Neural progenitor cell (in vitro differentiated cells): ENCODE data around the gene STPG3. TPM values are rescaled to one million over a fixed set of nuclear protein-coding genes. Genes with fewer than 3 reads are reported as not detected.
A peak's percentile ranks its signal among the peaks of the same experiment; 100 is the strongest.
"Not testable (repeated sequence)": the region's sequence is repeated elsewhere in the genome, so short reads cannot be mapped to it uniquely, and the experiment has no call there.

Source experiments
- DNase-seq: peaks from one replicate; pipeline ENCODE4 v3.0.0-alpha.2; 2016; ENCODE audit warnings: low spot score
- H2AFZ ChIP-seq: fragments of 200-600 bp; sonication (generic); replicated peaks from 2 replicates; pipeline ENCODE4 v1.6.1; 2016; ENCODE audit warnings: antibody characterized with exemption
- H3F3A ChIP-seq: fragments of 200-600 bp; sonication (generic); 2 replicates; pipeline ENCODE4 v1.6.1; 2016; ENCODE audit warnings: antibody characterized with exemption, low read depth
- H3K27ac ChIP-seq: fragments of 200-600 bp; sonication (generic); 2 replicates; pipeline ENCODE4 v1.5.1; 2016; ENCODE audit warnings: mild to moderate bottlenecking
- H3K27me3 ChIP-seq: fragments of 200-600 bp; sonication (generic); 2 replicates; pipeline ENCODE4 v1.6.1; 2016; ENCODE audit warnings: mild to moderate bottlenecking, moderate library complexity
- H3K36me3 ChIP-seq: fragments of 200-600 bp; sonication (generic); 2 replicates; pipeline ENCODE4 v1.5.1; 2016
- H3K4me1 ChIP-seq: fragments of 200-600 bp; sonication (generic); 2 replicates; pipeline ENCODE4 v1.6.1; 2016; ENCODE audit warnings: mixed run types
- H3K4me2 ChIP-seq: fragments of 200-600 bp; sonication (generic); 2 replicates; pipeline ENCODE4 v1.6.1; 2016
- H3K4me3 ChIP-seq: fragments of 200-600 bp; sonication (generic); 2 replicates; pipeline ENCODE4 v1.5.1; 2016
- H3K79me2 ChIP-seq: fragments of 200-600 bp; sonication (generic); 2 replicates; pipeline ENCODE4 v1.6.1; 2016; ENCODE audit warnings: low read depth
- H3K9ac ChIP-seq: fragments of 200-600 bp; sonication (generic); 2 replicates; pipeline ENCODE4 v1.6.1; 2016
- H3K9me3 ChIP-seq: fragments of 200-600 bp; sonication (generic); 2 replicates; pipeline ENCODE4 v1.5.1; 2016; ENCODE audit warnings: low read depth
- H4K20me1 ChIP-seq: fragments of 200-600 bp; sonication (generic); 2 replicates; pipeline ENCODE4 v1.6.1; 2016; ENCODE audit warnings: low read depth
- H3K27ac Mint-ChIP-seq: 3 replicates; pipeline ENCODE4 v1.8.0; 2021; ENCODE audit warnings: mixed read lengths
- H3K27me3 Mint-ChIP-seq: 2 replicates; pipeline ENCODE4 v1.8.0; 2022; ENCODE audit warnings: low read depth, mild to moderate bottlenecking, inconsistent platforms, moderate library complexity, mixed read lengths; ENCODE audit not compliant: insufficient read depth
- H3K36me3 Mint-ChIP-seq: 3 replicates; pipeline ENCODE4 v1.8.0; 2021; ENCODE audit warnings: mixed read lengths
- H3K4me1 Mint-ChIP-seq: 3 replicates; pipeline ENCODE4 v1.8.0; 2021; ENCODE audit warnings: mixed read lengths
- H3K4me3 Mint-ChIP-seq: 3 replicates; pipeline ENCODE4 v1.8.0; 2021; ENCODE audit warnings: mild to moderate bottlenecking, moderate library complexity, mixed read lengths
- H3K9me3 Mint-ChIP-seq: 3 replicates; pipeline ENCODE4 v1.8.0; 2020; ENCODE audit warnings: mixed read lengths
- CTCF ChIP-seq: fragments of 200-600 bp; sonication (generic); IDR thresholded peaks from 2 replicates; pipeline ENCODE4 v1.5.1; 2017; ENCODE audit warnings: antibody characterized with exemption, mild to moderate bottlenecking
- EZH2 ChIP-seq: fragments of 200-600 bp; sonication (generic); IDR thresholded peaks from 2 replicates; pipeline ENCODE4 v1.6.1; 2017; ENCODE audit warnings: antibody characterized with exemption, mild to moderate bottlenecking, moderate library complexity
- EZH2phosphoT487 ChIP-seq: fragments of 200-600 bp; sonication (generic); IDR thresholded peaks from 2 replicates; pipeline ENCODE4 v1.6.1; 2017; ENCODE audit warnings: antibody characterized with exemption
- total RNA-seq: library from RNA; depleted of rRNA; stranded (reverse); fragments of >200 nt; gene quantifications from 2 replicates; pipeline ENCODE4 v1.2.3, GENCODE V29; 2015; ENCODE audit warnings: low replicate concordance

The STPG3 gene
- total RNA-seq, 1 donor from 2014 or later, result not detected

- Histone ChIP-seq H3K9ac (no peak overlapping the region), H3K79me2 (peaks cover 21% of the 10 kb centered on the region), H3K4me1 (peaks cover 8% of the 10 kb centered on the region), H3K9me3 (no peaks in the 10 kb centered on the region), H3K36me3 (no peaks in the 10 kb centered on the region), H3K27me3 (no peaks in the 10 kb centered on the region), H2AFZ (no peak overlapping the region), H3K27ac (no peak overlapping the region), H4K20me1 (peaks cover 32% of the 10 kb centered on the region), H3K4me2 (peak overlapping the region; percentile 67), H3K4me3 (peak overlapping the region; percentile 5), H3F3A (peaks cover 22% of the 10 kb centered on the region)
- peaks cover 13% of the 10 kb centered on the region for H3K4me1 Mint-ChIP-seq
- peak; percentile 39 for DNase-seq
- TF ChIP-seq EZH2phosphoT487, result no peak
- no peak for TF ChIP-seq EZH2
- TF ChIP-seq CTCF, result no peak
- no peaks in the 10 kb centered on the region for H3K9me3 Mint-ChIP-seq
- no peak overlapping the region for H3K27ac Mint-ChIP-seq
- H3K4me3 Mint-ChIP-seq, result no peak overlapping the region
- H3K36me3 Mint-ChIP-seq, result peaks cover 3% of the 10 kb centered on the region
- peaks cover 2% of the 10 kb centered on the region for H3K27me3 Mint-ChIP-seq
Measured at GRCh38 chr9:137236936-137237421, 14.1 kb upstream of the STPG3 start.

- H3K79me2 ChIP-seq, result peaks cover 31% of the 10 kb centered on the region
- DNase-seq, result no peak
- no peaks in the 10 kb centered on the region for H3K9me3 Mint-ChIP-seq
- peaks cover 12% of the 10 kb centered on the region for H3K36me3 Mint-ChIP-seq
- no peaks in the 10 kb centered on the region for H3K9me3 ChIP-seq
- H3K27ac Mint-ChIP-seq, result no peak overlapping the region
- H3K27me3 ChIP-seq, result no peaks in the 10 kb centered on the region
- H3K27me3 Mint-ChIP-seq, result peaks cover 2% of the 10 kb centered on the region
- no peak overlapping the region for H3K4me3 ChIP-seq
- H3K4me2 ChIP-seq, result no peak overlapping the region
- H3K36me3 ChIP-seq, result no peaks in the 10 kb centered on the region
- H4K20me1 ChIP-seq, result peaks cover 43% of the 10 kb centered on the region
- no peak overlapping the region for H3K9ac ChIP-seq
- no peak overlapping the region for H3K27ac ChIP-seq
- H3K4me1 ChIP-seq, result peaks cover 14% of the 10 kb centered on the region
- TF ChIP-seq EZH2 (no peak), EZH2phosphoT487 (no peak), CTCF (no peak)
- H2AFZ ChIP-seq, result no peak overlapping the region
- peak overlapping the region; percentile 87 for H3K4me3 Mint-ChIP-seq
- H3K4me1 Mint-ChIP-seq, result peaks cover 23% of the 10 kb centered on the region
- peaks cover 33% of the 10 kb centered on the region for H3F3A ChIP-seq
Measured at GRCh38 chr9:137237759-137238726, 13.0 kb upstream of the STPG3 start.

- peaks cover 14% of the 10 kb centered on the region for H3K36me3 Mint-ChIP-seq
- peak overlapping the region; percentile 78 for H3K4me3 ChIP-seq
- H3K9ac ChIP-seq, result not testable (repeated sequence)
Measured at GRCh38 chr9:137239541-137240200, 11.4 kb upstream of the STPG3 start.

More at GRCh38 chr9:137239541-137240200, 11.4 kb upstream of the STPG3 start:
- H3K27me3 ChIP-seq, H3K27me3 Mint-ChIP-seq, H3K27ac Mint-ChIP-seq, H3K9me3 Mint-ChIP-seq, DNase-seq, H3K9me3 ChIP-seq, H3K36me3 ChIP-seq: not testable (repeated sequence)
- Histone ChIP-seq H3F3A (peaks cover 49% of the 10 kb centered on the region), H3K27ac (peak overlapping the region; percentile 86), H2AFZ (peak overlapping the region; percentile 51), H3K4me2 (peak overlapping the region; percentile 98), H4K20me1 (peaks cover 58% of the 10 kb centered on the region), H3K79me2 (peaks cover 36% of the 10 kb centered on the region), H3K4me1 (peaks cover 14% of the 10 kb centered on the region)
- Mint-ChIP-seq H3K4me3 (peak overlapping the region; percentile 87), H3K4me1 (peaks cover 35% of the 10 kb centered on the region)
